ENCODE measurements around the gene C16orf96. TPM values are rescaled to one million over a fixed set of nuclear protein-coding genes. Genes with fewer than 3 reads are reported as not detected.

The C16orf96 gene
- total and polyA plus RNA-seq, 2 experiments from 2014 or later: not detected

DNA sequence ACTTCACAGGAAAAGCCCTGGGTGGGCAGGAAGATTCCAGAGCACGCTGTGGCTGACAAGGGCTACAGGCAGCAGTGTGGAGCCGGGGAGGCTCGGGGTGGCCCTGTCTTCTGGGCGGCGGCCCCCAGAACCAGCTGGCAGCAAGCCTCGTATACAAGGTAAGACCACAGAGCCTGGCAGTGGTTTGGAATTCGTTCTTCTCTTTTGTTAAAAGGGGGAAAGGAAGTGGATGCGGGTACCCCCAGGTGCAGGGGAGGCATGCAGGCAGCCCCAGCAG is 52.5 kb downstream of the C16orf96 start:
- Histone ChIP-seq H3F3A (ENCODE audit: insufficient read depth) (no peaks in the 10 kb centered on the region), H3K9me2 (ENCODE audit: insufficient read depth) (no peaks in the 10 kb centered on the region), H4K20me1 (ENCODE audit: insufficient read depth) (no peaks in the 10 kb centered on the region), H2AFZ (no peak overlapping the region), H3K4me2 (ENCODE audit: unreplicated experiment) (no peak overlapping the region), H3K4me1 (ENCODE audit: insufficient read depth) (peaks cover 22% of the 10 kb centered on the region), H3K36me3 (ENCODE audit: low read depth) (no peaks in the 10 kb centered on the region), H3K9ac (no peak overlapping the region), H3K79me2 (ENCODE audit: insufficient read depth) (peaks cover 47% of the 10 kb centered on the region), H3K9me3 (ENCODE audit: low read depth) (no peaks in the 10 kb centered on the region), H3K4me3 (no peak overlapping the region), H3K27me3 (replicated peaks; ENCODE audit: insufficient read depth) (no peaks in the 10 kb centered on the region), H3K27ac (no peak overlapping the region)
- WGBS, 2 experiments (ENCODE audit: low coverage in 1 of 2, low lambda C conversion rate in 2 of 2, missing lambda C conversion rate in 2 of 2): 87 to 88% methylated on average over 8 of the region's 8 CpGs
- no peak for DNase-seq
- TF ChIP-seq EZH2phosphoT487 (IDR thresholded peaks at IDR 0.05; ENCODE audit: insufficient read depth, low read depth): no peak
- no peak for TF ChIP-seq EZH2 (IDR thresholded peaks at IDR 0.05; ENCODE audit: insufficient read depth, poor library complexity, severe bottlenecking)
- in situ Hi-C loops (cut with MboI): no loop called here

DNA sequence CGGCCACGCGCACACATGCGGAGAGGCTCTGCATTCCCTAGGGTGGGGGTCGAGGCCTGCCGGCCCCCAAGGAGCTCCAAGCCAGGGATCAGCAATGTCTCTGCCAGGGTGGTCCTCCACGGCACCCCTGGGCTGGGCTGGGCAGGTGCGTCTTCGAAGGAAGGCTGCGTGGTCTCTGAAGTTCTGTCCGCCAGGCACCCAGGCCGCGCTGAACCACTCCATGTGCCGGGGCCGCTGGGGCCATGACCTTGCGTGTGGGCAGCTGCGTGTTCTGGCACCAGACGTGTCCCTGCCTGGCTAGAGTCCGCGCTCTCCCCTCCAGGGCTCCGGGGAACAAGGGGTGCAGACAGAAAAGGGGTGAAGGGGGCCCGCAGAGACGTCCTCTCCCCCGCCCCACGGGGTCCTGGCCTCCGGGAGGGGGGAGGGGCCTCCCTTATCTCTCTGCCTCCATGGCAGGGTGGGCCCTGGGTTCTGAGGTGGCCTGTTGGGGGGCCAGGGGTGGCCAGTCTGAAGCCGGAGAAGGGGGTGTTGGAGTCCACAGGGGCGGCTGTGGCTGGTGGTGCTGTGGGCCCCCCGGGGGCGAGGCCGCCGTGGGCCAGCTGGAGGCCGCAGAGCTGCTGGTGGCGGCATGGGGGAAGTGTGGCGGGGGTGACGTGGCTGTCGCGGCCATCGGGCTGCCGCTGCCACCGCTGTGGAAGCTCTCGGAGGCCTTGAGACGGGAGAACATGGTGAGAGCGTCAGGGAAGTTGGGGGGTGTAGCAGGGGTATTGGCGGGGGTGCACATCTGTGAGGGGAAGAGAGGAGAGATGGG is 53.3 kb downstream of the C16orf96 start:
- Histone ChIP-seq H4K20me1 (ENCODE audit: insufficient read depth) (no peaks in the 10 kb centered on the region), H3F3A (ENCODE audit: insufficient read depth) (no peaks in the 10 kb centered on the region), H3K4me2 (ENCODE audit: unreplicated experiment) (no peak overlapping the region), H3K4me1 (ENCODE audit: insufficient read depth) (peaks cover 22% of the 10 kb centered on the region), H2AFZ (no peak overlapping the region), H3K9me3 (ENCODE audit: low read depth) (no peaks in the 10 kb centered on the region), H3K36me3 (ENCODE audit: low read depth) (no peaks in the 10 kb centered on the region), H3K27me3 (replicated peaks; ENCODE audit: insufficient read depth) (no peaks in the 10 kb centered on the region), H3K79me2 (ENCODE audit: insufficient read depth) (peaks cover 53% of the 10 kb centered on the region), H3K9ac (no peak overlapping the region), H3K27ac (no peak overlapping the region), H3K9me2 (ENCODE audit: insufficient read depth) (no peaks in the 10 kb centered on the region), H3K4me3 (no peak overlapping the region)
- TF ChIP-seq EZH2 (IDR thresholded peaks at IDR 0.05; ENCODE audit: insufficient read depth, poor library complexity, severe bottlenecking) (no peak), EZH2phosphoT487 (IDR thresholded peaks at IDR 0.05; ENCODE audit: insufficient read depth, low read depth) (no peak)
- in situ Hi-C loops (cut with MboI): no loop called here
- WGBS, 2 experiments (ENCODE audit: low coverage in 1 of 2, low lambda C conversion rate in 2 of 2, missing lambda C conversion rate in 2 of 2): 87 to 94% methylated on average over 23 to 44 of the region's 45 CpGs
- no peak for DNase-seq

DNA sequence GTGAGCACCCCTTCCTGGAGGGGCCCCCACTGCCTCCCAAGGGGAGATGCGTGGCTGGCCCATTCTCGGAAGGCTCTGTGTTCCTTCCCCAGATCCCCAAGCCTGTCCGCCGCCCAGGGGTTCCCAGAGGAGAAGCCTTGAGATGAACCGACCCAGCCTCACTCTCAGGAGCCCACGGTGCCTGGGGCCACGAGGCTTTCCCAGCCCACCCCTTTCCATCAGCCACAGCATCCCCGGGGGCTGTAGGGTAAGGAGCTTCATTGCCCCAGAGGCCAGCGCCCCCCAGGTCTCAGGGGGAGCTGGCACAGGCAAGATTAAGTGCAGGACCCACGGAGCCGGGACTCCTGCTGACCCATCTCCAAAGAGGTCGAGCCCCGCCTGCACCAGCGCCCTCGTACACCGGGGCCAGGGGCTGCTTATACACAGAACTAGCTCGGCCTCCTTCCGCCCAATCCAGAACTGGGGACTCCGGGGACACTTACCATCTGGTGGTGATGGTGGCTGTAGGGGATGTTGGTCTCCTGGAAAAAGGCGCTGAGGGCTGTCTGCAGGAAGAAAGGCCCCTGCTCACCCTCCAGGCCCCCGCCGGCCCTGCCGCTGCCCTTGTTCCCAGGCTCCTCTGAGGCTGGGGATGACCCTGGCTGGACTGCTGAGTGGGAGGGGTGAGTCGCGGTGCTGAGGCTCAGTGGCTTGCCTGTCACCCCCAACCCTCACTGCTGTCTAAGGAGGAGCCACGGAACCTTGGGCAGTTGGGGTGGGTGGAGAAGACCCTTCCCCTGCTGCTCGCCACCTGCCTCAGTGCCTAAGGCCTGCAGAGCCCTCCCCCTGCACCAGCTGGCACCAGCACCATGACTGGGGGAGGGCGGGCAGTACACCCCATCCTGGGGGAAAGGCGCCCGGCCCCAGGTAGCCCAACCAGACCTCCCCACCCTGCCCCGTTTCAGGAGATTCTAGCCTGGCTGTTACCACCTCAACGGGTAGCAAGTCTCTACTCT is 54.2 kb downstream of the C16orf96 start:
- Histone ChIP-seq H3K4me2 (ENCODE audit: unreplicated experiment) (no peak overlapping the region), H2AFZ (no peak overlapping the region), H3K9me3 (ENCODE audit: low read depth) (no peaks in the 10 kb centered on the region), H3K4me3 (no peak overlapping the region), H3K9ac (no peak overlapping the region), H3K4me1 (ENCODE audit: insufficient read depth) (peaks cover 22% of the 10 kb centered on the region), H3K36me3 (ENCODE audit: low read depth) (no peaks in the 10 kb centered on the region), H3K79me2 (ENCODE audit: insufficient read depth) (peaks cover 53% of the 10 kb centered on the region), H4K20me1 (ENCODE audit: insufficient read depth) (no peaks in the 10 kb centered on the region), H3K27ac (no peak overlapping the region), H3F3A (ENCODE audit: insufficient read depth) (peaks cover under 1% of the 10 kb centered on the region; the same call in 1 of the 2 replicates), H3K9me2 (ENCODE audit: insufficient read depth) (no peaks in the 10 kb centered on the region), H3K27me3 (replicated peaks; ENCODE audit: insufficient read depth) (no peaks in the 10 kb centered on the region)
- no peak for TF ChIP-seq EZH2phosphoT487 (IDR thresholded peaks at IDR 0.05; ENCODE audit: insufficient read depth, low read depth)
- TF ChIP-seq EZH2 (IDR thresholded peaks at IDR 0.05; ENCODE audit: insufficient read depth, poor library complexity, severe bottlenecking): no peak
- no peak for DNase-seq
- 87 to 91% methylated on average over 28 to 31 of the region's 32 CpGs for WGBS, 2 experiments (ENCODE audit: low coverage in 1 of 2, low lambda C conversion rate in 2 of 2, missing lambda C conversion rate in 2 of 2)
- in situ Hi-C loops (cut with MboI): no loop called here

DNA sequence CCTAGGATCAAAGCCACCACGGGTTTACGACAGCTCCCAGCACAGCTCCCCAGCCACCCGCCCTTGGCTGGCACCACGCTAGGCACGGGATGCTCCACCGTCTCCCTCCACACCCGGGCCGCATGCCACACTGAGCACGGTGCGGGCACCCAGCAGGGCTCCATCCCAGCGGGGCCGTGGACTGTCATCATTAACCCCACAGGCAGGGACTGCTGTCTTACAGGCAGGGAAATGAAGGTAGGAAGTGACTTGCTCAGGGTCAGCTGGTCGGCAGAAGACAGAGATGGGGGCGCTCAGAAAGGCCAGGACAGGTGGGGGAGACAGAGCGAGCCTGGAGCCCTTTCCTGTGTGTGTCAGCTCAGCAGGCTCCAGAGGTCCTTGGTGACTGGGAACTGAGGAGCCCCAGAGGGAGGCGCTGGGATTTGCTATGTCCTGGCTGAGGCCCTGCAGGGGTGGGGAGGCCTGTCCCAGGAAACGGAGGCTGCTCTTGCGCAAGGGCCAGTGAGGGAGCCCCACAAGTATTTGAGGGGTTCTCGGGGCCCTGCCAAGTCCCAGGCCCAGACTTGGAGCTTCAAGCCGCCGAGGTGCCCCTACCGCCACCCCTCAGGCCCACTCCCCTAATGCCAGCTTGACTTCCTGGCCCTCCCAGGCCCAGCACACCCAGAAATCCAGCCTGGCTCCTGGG is 55.3 kb downstream of the C16orf96 start:
- Histone ChIP-seq H3K36me3 (ENCODE audit: low read depth) (no peaks in the 10 kb centered on the region), H3K4me3 (no peak overlapping the region), H3K9me3 (ENCODE audit: low read depth) (no peaks in the 10 kb centered on the region), H2AFZ (no peak overlapping the region), H3K27ac (peak overlapping the region; percentile 44), H3K4me2 (ENCODE audit: unreplicated experiment) (peak overlapping the region; percentile 22), H3F3A (ENCODE audit: insufficient read depth) (peaks cover 6% of the 10 kb centered on the region; the same call in 1 of the 2 replicates), H4K20me1 (ENCODE audit: insufficient read depth) (no peaks in the 10 kb centered on the region), H3K9me2 (ENCODE audit: insufficient read depth) (no peaks in the 10 kb centered on the region), H3K79me2 (ENCODE audit: insufficient read depth) (peaks cover 53% of the 10 kb centered on the region), H3K4me1 (ENCODE audit: insufficient read depth) (peaks cover 22% of the 10 kb centered on the region), H3K27me3 (replicated peaks; ENCODE audit: insufficient read depth) (no peaks in the 10 kb centered on the region), H3K9ac (peak overlapping the region; percentile 88; the same call in 1 of the 2 replicates)
- WGBS, 2 experiments (ENCODE audit: low coverage in 1 of 2, low lambda C conversion rate in 2 of 2, missing lambda C conversion rate in 2 of 2): 80 to 81% methylated on average over 17 to 22 of the region's 22 CpGs
- in situ Hi-C loops (cut with MboI): no loop called here
- peak; percentile 77 for DNase-seq
- TF ChIP-seq EZH2phosphoT487 (IDR thresholded peaks at IDR 0.05; ENCODE audit: insufficient read depth, low read depth) (no peak), EZH2 (IDR thresholded peaks at IDR 0.05; ENCODE audit: insufficient read depth, poor library complexity, severe bottlenecking) (no peak)

Measured in GM23248 (cell line).